CD1c-positive myeloid dendritic cell (primary cell): ENCODE data around the gene PRPF18.

ENCODE experiments used
- DNase-seq: peaks from one replicate; pipeline ENCODE4 v3.0.0-alpha.2; 2016; ENCODE audit errors: extremely low spot score

PRPF18 gene

DNA sequence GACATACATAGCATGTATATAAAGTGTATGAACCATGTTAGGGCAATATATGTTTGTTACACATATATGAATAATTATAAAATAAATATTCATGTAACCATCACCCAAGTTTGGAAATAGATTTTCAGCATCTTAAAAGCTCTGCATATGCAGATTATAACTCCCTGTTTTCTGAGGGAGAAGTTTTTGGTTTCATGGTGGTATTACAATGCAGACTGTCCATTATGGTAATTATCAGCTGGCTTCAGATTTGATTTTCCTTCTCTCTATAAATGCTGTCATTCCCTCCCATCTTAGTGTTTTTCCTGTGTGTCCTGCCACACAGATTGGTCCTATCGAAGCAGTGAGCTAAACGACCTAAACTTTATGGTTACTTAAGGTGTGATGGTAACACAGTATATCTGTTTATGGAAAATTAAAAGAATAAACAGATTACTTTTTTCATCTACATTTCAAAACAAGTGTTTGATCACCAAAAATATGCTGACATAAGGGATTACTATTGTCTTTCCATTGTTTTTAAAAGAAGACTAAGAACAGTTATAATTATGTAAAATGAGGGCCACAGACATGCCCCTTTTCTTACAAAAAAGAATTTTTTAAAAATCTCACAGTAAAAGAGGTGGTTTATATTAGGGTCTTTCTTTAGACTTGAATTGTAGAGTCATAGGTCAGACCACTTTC lies 17.7 kb downstream of the PRPF18 start:
- DNase-seq: no peak

DNA sequence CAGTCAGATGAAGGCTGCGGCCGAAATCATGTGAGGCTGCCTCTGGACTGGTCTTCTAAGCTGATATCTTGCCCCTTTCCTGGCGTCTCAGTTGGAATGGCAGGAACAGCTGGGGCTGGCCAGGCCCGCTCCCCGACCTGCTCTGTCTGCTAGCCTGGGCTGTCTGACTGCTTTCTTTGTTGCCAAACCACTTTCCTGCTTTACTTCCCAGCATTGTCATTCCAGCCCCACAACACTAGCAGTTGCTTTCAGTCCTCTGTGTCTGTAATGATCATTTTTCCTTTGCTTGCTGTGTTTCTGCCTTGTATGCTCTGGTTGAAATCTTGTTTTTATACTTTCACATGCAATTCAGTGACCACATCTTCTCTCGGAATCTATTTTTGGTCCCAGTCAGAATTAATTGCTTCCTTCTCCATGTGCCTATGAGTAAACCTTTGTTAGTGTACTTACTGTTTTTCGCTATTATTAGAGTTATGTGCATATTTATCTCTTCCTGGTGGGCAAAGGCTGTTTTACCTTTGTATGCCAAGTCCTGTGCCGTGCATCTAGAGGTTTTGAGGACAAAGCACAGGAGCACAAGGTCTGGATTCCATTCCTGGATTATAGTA lies 21.6 kb downstream of the PRPF18 start:
- DNase-seq: no peak

DNA sequence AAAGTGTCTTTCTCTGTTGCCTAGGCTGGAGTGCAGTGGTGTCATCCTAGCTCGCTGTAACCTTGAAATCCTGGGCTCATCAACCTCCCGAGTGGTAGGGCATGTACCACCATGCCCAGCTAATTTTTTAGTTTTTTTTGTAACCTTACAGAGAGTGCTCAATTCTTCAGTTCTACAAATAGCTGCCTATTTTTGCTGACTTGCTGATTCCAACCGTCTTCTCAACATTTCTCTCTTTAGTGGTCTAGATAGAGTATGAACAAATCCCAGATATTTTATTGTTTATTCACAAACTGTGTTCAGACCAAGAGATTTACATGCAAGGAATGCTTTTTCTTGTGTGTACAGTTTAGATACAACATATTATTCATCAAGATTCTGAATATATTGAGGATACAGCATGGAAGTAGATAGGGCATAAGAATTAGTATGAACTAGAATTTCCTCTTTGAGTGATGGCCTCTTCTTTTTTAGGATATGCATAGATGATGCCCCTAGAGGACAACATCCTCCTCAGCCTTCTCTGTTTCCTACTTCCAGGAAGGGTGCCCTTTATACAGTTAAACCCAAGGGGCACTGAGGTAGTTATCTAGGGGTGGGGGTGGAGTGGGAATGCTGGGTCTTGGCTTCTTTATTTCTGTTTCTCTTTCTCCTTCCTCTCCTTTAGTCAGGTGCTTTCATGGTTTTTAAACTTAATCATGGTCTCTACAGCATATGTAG lies 26.0 kb downstream of the PRPF18 start:
- DNase-seq: no peak

DNA sequence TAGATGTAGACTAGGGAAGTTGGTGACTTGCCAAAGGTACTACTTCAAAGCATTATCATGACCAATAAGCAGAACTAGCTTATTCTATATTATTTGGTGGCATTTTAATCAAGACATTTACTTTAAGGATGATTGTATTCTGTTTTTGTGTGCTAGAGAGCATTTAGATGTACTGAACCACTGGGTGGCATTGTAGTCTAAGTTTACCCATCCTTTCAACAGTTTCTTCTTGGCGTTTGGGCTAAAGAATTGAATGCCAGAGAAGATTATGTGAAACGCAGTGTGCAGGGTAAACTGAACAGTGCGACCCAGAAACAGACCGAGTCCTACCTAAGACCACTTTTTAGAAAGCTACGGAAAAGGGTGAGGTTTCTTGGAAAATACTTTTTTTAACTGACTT lies 26.8 kb downstream of the PRPF18 start:
- DNase-seq: no peak

DNA sequence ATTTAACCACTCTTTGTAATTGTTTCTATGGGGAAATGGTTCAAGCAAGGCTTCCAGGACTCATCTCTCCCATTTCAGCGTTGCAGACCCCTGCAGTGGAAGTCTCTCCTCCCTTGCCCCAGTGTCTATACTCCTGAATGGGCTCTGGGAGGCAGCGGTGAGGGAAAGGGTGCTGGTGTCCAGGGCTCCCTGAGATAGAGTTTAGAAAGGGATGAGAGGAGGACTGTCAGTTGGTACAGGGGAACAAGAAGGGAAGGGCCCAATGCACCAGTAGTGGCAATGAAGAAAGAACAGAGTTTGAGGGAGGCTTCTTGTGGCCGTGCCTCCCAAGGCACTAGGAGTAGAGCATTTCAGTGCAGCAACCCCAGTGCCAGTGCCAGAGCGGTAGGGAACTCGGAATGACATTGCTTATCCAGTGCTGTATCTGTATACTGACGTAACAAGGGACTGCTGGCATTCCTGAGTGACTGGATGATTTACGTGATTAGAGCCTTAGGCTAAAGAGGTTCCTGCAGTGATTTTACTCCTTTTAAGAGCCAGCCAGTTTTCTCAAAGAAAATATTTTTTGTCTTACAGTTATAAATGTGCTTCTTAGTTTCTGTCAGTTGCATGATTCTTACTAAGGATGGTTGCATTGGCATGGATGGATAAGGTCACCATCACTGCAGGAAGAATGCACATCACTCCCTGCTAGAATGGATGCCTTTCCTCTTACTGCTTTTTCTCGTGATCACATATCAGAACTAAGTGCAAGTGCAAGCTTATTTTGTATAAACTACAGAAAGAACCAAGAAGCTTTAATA lies 28.0 kb downstream of the PRPF18 start:
- no peak for DNase-seq

DNA sequence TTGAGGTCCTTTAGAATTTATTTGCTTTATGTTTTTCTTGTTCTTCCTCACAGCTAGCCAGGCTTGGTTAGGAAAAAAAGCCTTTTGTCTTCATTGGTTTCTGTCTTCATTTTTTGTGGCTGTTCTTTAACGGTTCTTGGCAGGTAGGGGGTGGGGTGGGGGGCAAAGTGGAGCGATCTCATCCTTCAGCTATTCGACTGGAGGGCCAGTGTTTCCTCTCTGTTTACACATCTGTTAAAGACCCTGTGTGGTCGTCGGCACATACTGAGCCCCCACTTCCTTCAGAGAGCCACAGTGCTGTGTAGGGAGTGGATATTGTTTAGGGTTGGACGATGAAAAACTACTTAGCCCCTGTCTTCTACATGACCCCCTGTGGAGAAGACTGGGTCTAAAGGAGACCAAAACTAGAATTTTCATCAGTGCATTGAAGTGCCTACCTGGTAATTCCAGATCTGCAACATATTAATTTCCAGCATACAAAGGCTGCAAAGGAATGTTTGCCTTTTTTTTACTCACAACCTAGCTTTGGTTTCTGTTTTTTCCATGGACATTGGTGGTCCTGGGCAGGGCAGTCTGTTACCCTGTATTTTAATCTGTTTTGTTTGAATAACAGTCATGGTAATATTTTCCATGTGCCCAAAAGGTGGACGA lies 29.0 kb downstream of the PRPF18 start:
- no peak for DNase-seq

DNA sequence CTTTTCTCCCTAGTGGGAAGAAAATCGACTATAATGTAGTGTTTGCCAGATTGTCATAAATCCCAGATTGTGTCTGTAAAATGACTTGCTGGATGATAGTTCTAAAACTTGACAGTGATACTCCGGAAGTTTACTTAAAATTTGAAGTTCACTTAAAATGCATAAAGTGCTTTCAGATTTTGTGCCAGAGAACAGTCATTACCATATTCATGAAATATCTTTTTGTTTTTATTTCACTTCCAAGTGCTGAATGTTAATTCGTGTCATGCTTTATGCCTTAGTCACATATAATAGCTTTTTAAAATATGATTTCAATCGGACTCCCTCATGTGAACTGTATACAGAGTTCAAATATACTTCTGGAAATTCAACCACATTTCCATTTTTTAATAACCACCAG lies 30.4 kb downstream of the PRPF18 start:
- no peak for DNase-seq

DNA sequence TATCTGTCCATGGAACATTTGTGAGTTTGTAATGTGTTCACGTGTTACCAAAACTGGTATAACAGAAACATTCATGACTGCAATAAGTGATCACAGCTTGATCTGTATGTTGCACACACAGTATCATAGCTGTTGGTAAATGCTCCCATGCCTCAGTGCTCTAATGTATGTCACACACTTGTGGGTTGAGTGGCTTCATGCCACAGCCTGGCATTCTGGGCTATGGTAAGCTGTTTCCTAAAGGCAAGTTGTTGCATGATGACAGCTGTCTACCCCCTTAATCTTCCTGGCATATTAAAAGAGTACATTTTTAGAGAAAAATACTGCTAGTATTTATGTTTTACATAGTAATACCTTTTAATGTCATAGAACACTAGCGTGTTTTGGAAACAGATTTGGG lies 35.2 kb downstream of the PRPF18 start:
- DNase-seq: no peak

DNA sequence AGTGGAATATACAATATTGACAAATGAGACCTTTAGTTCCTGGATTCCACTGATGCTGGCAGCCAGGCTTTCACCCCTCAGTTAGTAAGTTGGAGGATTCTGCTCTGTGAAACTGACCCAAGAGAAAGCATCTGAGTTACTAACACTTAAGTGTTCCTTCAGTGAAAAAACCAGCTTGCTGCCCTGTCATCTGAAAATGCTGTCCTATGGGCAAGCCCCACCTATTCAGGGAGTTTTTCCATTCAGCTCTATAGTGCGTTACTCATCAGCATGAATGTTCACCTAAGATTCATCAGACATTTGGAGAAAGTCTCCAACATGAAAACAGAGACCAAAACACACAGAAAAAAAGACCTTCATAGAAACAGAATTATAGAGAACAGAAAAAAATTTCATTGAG lies 37.9 kb downstream of the PRPF18 start:
- no peak for DNase-seq

DNA sequence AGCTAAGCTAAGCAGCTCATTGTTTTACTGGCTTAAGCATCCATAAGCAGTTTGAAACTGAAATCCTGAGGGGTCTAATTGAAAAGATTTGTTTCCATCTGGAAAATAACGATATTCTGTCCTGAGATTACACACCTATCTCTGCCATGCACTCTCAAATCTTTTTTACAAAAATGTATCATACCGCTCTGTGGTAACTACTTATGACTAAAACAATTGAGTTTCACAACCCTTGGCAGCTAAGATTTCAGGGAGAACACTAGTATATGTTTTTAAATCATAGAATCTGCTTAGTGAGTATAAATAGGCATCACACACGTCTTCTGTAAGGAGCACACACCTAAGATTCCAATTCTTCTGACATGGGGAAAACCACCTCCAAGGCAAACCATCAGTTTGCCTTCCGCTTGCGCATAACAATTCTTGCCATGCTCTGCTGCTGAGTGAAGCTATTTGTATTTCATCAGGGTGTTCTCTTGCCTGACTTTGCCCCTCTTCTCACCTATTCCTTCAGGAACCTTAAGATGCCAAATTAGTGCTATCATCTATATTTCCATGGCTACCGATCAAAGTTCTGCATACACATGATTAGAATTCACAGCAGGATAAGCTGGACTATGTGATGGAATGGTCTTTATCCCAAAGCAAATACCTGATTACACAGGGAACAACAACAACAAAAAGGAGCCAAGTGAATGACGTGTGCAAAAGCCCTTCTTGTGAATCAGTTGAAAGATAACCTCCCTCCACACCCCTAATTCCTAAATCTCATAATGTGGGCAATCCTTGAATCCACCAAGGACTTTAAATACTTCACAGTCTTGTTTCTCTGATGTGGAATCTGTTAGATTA lies 40.9 kb downstream of the PRPF18 start:
- no peak for DNase-seq

DNA sequence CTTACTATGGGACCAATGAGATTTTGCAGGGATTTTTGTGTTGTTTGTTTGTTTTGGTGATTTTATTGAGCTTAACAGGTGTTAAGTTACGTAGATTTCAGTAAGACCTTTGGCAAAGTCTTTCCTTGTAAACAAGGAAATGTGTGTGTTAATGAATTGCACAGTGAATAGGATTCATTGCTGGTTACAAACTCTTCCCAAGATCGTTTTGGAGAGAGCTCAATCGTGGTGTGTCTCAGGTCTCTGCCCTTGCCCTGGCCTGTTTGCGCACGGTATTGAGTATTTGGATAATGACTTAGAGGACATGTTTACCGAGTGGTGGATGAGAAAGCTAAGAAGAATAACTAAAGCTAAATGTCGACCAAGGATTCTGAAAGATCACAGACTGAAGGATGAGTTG lies 41.9 kb downstream of the PRPF18 start:
- DNase-seq: no peak

DNA sequence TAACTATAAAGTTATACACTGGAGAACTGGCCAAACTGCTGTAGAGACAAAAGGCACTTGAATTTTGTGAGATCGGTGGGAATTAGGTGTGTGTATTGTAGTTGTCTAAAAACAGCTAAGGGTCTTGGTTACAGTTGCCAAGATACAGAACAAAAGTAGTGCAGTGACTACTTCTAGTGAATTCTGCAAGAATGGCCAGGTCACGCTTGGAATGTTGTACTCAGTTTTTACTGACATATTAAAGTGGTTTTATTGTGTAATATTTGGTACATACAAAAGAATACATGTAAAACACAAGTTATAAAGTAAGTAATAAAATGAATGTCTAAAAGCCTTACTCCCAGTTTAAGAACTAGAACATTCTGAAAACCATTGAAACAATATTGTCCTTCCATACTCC lies 42.4 kb downstream of the PRPF18 start:
- DNase-seq: no peak

DNA sequence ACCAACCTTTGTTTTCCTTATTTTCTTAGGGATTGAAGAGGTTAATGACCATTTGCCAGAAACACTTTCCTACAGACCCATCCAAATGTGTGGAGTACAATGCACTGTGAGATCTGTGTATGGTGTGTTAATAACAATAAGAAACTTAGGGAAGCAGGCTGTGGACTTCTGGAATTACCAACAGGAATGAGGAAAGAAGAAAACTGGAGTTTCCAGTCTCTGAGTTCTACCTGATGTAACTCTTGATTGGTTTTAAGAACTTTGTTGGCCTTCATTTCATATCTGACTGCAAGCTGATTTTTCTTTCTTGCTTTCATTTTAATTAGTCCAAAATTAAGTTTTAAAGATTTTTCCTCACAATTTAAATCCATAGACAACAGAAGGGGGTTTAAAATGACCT lies 43.5 kb downstream of the PRPF18 start:
- no peak for DNase-seq

DNA sequence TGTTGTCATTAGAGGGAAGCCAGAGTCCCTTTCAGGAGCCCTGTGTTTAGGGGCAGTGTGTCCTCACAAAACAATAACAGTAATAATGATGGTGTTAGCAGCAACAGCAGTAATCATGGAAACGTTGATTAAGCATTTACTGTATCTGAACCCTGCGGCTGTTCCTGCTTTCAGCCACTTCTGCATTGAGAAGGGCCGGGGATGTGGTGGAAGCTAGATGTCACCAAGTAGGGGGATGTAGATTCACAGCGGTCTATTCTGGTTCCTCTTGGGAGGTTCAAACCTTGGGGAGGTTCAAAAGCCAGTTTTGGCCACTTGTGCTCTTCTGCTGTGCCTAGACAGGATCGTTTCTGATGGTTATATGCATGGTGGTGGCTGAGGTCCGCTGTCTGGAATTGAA lies 44.8 kb downstream of the PRPF18 start:
- no peak for DNase-seq

DNA sequence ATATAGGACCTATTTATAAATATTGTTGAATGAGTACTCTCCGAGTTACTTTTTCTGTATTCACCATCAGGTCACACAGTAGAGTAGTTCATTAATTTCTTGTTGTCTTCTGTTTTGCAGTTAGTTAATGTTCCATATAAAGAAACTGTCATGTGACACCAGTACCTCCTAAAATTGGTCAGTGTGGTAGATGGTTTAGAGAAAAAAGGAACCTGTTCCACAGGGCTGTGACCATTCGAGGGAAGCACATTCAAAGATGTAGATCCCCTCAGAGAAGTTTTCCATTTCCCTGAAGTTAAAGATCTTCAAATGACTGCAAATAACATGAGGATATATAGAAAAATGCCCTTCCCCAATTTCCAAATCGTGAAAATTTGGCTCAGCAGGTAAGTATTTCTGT lies 45.7 kb downstream of the PRPF18 start:
- DNase-seq: no peak

DNA sequence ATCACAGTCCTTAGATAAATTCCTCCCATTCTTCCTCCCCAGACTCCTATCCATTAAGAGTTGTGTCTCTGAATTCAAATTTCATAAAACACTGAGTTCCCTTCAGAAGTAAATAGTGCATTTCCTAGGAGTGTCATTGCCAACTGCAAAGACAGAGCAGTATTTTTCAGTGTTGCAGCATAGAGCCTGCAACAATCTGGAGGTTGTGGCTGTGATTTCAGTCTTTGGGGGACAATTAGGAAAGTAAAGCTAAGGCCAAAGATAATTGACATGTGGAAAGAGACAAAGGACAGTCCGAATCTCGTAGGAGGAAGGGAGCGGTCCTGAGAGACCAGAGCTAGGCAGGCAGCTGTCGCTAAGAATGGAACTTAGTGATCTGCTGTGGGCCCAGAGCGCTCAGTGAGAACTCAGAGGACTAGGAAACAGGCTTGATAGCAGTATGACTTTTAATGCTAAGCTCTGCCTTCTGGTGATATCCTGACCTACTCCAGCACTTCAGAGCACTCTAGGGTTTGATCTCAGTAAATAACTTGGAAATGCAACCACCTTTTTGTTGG lies 46.2 kb downstream of the PRPF18 start:
- no peak for DNase-seq

DNA sequence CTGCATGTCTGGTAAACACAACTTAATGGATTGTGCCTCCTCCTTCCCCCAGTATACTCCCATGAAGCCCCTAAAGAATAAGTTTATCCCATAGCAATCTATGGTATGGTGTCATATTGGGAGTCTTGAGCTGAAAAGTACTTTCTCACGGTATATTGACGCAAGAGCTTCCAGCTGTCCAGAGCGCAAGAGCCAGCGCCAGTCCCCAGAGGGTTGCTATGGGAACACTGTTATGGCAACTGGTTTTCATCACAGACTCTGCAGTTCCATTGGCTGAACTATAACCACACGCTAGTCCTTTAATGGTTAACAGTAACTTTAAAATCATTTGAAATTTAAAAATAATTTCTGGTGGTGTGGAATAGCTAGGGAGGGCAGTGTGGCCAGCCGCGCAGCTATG lies 46.9 kb downstream of the PRPF18 start:
- no peak for DNase-seq

DNA sequence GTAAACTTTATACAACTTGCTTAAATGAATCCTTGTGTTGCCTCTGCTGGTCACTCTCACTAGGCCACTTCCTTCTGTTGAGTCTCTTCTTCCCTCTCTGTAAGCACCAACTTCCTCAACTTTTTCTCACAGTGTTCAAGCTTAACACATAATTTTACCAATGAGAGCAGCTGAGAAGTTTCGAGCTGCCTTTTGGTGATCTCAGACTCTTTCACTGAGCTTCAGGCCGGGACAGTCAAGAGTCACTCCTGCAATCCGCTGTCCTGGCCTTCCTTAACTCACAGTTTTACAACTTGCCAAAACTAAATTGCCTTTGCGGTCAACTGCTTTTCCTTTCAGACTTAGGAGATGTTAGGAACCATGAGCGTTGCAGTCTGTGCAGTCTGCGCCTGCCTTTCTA lies 47.4 kb downstream of the PRPF18 start:
- DNase-seq: no peak

DNA sequence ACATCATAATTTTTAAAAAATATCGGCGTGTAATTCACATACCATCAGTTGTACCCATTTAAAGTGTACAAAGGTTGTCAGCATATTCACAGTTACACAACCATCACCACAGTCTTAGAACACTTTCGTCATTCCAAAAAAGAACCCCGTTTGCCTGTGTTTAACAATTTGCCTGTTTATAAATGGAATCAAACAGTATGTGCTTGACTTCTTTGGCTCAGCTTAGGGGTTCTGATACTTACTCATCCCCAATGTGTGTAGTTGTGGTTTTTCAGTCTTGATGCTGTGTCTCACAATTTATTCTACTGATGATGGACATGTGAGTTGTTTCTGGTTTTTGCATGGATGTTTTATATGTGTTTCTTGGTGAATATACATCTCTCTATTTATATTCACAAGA lies 50.0 kb downstream of the PRPF18 start:
- no peak for DNase-seq

DNA sequence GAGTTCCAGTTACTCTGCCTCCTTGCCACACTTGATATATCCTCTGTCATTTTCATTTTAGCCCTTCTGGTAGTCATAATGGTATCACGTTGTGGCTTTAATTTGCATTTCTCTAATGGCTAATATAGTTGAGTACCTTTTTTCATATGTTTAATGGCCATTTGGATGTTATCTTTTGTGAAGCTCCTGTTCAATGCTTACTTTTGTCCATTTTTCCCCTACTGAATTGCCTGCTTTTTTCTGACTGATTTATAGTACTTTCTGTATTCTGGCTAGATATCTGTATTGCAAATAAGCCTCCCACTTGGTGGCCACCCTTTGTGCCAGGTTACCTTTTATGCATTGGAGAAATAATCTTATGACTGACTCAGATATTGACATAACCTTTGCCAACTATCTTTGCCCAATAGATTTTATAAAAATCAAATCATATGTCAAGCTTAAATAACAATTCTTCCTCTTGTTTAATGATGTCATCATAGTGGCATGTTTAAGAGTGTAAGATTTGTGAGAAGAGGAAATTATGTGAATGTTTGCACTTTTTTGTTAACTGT lies 50.6 kb downstream of the PRPF18 start:
- DNase-seq: no peak
